ENCODE results near the gene FUNDC2.

Gene FUNDC2

GRCh38 chrX:155026420-155026726, 271 bp upstream of the FUNDC2 start:
- no peak for DNase-seq

DNA sequence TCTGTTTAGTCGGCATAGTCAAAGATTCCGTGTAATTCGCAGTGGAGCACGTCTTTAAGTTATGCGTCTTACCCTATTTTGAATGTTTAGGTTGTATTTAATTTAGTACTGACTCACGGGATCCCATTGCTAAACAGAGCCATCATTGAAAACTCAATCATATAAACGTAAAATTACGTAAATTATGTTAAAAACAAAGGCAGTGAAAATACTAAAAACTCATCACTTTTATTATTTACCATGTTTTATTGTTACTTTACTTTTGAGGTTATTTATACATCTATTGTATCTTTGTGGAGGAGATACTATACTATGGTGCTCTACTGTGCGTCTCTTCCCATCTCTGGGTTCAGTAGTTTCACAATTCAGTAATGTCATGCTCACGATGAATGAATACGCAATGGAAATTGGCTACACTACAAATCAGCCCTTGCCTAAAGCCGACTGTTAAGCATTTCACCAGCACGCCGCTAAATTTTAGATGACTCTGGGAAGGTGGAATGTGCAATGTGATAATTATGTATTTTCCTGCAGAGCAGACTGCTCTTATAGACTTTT, 944 bp downstream of the FUNDC2 start:
- DNase-seq = no peak

DNA sequence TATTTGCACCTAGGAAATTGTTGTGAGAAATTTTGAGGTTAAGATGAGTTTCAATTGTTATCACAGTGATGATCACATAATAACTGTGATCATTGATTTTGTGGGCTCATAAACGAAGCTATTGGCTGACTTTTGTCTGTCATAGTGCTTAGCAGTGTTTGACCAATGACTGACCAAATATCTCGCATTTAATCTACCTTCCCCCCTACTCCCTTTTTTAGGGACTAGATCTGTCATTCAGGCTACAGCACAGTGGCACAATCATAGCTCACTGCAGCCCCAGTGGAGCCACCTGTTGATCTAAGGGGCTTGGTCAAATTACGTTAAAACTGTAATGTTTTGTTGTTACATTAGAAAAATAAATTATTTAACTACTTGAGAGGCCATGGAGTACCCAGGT, 1.5 kb downstream of the FUNDC2 start:
- DNase-seq = no peak

GRCh38 chrX:155028877-155029291, 2.2 kb downstream of the FUNDC2 start:
- DNase-seq = no peak

DNA sequence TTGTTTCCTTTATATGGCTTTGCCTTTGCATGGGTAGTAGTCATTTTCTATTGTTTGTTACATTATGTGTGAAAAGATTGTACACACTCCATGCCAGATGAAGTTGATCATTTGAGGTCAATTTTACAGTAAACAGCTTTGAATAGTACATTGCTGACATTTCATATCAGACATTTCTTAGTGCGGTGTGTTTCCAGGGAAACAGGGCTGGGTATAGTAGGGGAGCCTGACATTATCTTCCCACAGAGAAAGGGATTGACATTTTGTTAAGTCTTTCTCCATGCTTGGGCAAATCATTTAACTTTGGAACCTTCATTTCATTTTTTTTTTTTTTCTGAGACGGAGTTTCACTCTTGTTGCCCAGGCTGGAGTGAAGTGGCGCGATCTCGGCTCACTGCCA, 5.0 kb downstream of the FUNDC2 start:
- no peak for DNase-seq

GRCh38 chrX:155035688-155036087, 9.0 kb downstream of the FUNDC2 start:
- no peak for DNase-seq

GRCh38 chrX:155046129-155046810, 19.6 kb downstream of the FUNDC2 start:
- no peak for DNase-seq

DNA sequence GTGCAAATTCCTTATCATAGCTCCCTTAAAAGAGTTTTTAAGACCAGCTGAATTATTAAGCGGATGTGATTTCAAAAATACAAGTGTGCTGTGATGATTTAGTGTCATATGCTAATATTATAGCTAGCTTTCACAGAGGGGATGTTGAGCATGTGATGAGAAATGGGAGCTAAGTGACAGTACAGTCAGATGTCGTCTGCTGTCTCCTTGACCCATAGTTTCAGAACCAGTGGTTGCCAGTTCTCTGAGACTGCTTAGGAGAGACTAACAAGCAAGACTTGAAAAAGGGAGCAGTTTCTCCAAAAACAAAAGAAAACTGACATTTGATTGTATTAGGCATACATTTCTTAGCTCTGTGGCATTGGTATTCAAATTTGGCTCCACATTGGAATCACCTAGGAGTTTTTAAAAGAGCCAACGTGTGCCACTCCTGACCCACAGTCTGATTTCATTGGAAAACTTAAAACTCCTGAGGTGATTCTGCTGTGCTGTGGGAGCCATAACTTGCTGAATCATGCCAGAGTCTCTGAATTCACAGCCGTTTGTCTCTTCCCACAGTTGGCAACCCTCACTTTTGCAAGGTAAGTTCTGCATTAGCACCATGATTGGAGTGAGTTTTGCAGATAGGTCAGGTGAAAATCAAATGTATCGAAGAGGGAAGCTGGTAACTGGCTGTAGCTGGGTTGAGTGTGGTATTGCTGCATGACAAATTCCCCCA, 20.3 kb downstream of the FUNDC2 start:
- DNase-seq = no peak

DNA sequence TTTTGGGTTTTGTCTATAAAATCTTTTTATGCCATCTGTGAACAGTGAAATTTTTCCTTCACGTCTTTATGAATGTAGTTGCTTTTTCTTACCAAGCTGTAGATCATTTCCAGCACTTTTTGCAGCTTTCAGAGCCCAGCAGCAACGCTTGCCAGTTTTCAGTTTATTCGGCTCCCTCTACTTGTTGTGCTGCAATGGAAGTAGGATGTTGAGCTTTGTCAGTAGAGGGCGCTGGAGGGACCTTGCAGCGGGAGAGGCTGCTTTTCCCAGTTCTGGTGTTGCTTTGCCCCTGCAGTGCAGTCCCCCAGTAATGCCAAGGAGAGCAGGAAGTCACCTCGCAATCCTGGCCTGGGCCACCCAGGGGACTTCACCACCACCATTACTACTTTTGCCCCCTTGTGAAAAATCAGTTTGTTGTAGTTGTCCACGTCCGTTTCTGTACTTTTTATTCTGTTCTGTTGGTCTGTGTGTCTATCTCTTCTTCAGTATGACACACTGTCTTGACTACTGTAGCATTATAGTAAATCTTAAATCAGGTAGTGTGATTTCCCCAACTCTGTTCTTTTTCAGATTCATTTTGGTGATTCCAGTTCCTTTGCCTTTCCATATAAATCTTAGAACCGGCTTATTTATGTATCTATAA, 22.5 kb downstream of the FUNDC2 start:
- DNase-seq = peak in 2 of 4 experiments; percentile 5 to 13

GRCh38 chrX:155052738-155053498, 26.3 kb downstream of the FUNDC2 start:
- DNase-seq = no peak

DNA sequence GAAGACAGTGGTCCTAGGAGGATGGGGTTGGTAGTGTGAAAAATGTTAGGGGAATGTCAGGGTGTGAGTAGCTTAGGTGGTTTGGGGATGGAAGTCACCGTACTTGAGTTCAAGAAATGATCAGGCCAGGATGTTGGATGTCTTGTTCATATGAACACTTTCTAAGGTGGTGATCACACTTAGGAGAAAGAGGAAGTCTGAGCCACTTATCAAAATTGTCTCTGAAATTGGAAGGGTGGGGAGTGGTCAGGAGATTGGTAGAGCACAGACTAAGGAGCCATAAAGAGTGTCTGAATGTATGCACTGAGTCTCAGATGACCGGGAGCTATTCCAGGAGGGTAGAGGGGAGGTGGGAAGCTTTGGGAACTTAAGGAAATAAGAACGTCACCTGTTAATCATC, 27.0 kb downstream of the FUNDC2 start:
- DNase-seq = no peak

GRCh38 chrX:155054255-155054654, 27.6 kb downstream of the FUNDC2 start:
- no peak for DNase-seq

- no peak for DNase-seq
These were observed 28.9 kb downstream of the FUNDC2 start for GRCh38 chrX:155055494-155055893.

GRCh38 chrX:155056471-155056870, 29.8 kb downstream of the FUNDC2 start:
- no peak for DNase-seq

DNA sequence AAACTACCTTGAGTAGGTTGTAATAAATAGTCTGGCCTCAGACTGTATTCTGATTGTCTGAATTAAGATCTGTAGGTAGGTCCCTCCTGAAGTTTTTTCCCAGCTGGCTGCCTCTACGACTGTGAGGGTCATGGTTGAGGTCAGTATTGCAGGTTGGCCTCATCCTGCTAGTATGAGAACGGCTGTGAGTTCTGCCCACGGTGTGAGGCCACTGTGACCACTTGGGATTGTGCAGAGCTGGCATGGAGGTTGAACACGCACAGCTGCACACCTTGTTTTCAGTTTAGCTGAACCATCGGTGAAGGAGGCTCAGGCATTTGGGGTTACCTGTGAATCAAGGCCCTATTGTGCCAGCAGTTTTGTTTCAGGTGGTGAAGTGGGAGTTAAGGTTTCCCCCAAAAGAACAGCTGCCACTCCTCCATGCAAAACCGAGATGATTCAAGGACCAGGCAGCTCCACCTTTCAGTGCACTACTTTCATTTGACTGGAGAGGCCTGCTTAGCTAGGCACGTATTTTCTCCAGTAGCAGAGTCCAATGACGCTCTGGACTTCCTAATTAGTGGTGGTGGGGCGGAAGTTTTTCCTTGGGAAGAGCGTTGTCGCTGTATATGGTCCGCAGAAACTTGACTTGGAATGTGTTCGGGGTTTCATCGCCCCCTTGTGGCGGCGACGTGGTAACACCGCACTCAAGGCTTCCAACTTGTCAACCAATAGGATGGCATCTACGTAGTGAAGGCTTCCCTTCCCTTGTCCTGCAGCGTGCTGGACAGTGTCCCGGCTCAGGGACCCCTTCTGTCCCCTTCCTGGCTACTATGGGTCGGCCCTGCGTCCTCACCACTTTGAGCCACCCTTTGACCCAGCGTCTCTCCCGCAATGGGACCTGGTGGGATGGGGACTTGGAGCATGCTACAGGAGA, 30.5 kb downstream of the FUNDC2 start:
- DNase-seq = peak in 1 of 4 experiments; percentile 6

DNA sequence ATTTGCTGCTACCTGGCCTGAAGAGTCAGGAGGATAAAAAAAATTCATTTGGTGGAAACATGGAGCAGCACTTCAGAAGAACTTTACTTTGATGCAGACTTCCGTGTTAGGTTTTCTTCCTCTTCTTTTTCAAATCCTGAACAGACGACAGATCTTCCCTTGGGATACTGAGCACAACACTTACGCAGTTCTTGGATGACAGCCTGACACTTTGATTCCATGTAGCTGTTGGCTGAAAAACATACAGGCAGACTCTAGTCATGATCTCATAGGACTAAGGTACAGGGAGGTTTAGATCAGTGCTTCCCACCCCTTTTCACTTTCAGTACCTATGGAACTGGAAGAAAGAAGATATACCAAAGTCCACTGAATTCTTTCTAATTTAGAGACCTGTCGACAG, 35.1 kb downstream of the FUNDC2 start:
- DNase-seq = no peak

GRCh38 chrX:155065035-155065734, 38.5 kb downstream of the FUNDC2 start:
- no peak for DNase-seq

DNA sequence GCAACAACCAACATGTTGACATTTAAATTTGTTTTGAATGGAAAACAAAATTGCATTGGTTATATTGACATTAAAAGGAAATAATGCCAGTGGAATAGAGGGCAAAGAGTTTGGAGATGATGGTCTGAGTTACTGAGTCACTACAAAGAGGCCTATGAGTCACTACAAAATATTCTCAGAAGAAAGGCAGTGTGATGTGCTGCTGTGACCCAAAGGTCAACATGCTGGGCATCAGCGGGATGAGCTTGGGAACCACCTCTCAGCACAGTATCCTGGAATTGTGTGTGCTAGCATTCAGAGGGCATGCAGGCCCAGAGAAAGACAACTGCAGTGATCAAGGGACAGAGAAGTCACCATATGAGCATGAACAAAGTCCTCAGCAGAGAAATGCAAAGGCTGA, 41.5 kb downstream of the FUNDC2 start:
- DNase-seq = no peak

GRCh38 chrX:155069414-155069813, 42.8 kb downstream of the FUNDC2 start:
- no peak for DNase-seq

- DNase-seq = no peak
These were observed 43.4 kb downstream of the FUNDC2 start for GRCh38 chrX:155070038-155070437.

- no peak for DNase-seq
These were observed 44.0 kb downstream of the FUNDC2 start for GRCh38 chrX:155070663-155070974.

All from activated CD4-positive, CD25-positive, alpha-beta regulatory T cell (primary cell).